Left renal cortex interstitium (tissue), 4 donors: Measurements from ENCODE around the gene EPC1. TPM values are rescaled to one million over a fixed set of nuclear protein-coding genes. Genes with fewer than 3 reads are reported as not detected.
"Not testable (repeated sequence)": the region's sequence is repeated elsewhere in the genome, so short reads cannot be mapped to it uniquely, and the experiment has no call there.

Experiments used
- DNase-seq, 4 donors: peaks; one replicate each; pipeline ENCODE4 v3.0.0-alpha.2; 2013; ENCODE audit warnings: low read depth in 4 of 4, low spot score in 2 of 4, missing footprints in 1 of 4
- polyA plus RNA-seq, 4 donors: library from polyadenylated mRNA; unstranded; fragments of 120-200 nt; gene quantifications; one replicate each; pipeline ENCODE4 v1.2.1, GENCODE V29; 2013; ENCODE audit not compliant: insufficient read length in 4 of 4

Gene EPC1, protein sequence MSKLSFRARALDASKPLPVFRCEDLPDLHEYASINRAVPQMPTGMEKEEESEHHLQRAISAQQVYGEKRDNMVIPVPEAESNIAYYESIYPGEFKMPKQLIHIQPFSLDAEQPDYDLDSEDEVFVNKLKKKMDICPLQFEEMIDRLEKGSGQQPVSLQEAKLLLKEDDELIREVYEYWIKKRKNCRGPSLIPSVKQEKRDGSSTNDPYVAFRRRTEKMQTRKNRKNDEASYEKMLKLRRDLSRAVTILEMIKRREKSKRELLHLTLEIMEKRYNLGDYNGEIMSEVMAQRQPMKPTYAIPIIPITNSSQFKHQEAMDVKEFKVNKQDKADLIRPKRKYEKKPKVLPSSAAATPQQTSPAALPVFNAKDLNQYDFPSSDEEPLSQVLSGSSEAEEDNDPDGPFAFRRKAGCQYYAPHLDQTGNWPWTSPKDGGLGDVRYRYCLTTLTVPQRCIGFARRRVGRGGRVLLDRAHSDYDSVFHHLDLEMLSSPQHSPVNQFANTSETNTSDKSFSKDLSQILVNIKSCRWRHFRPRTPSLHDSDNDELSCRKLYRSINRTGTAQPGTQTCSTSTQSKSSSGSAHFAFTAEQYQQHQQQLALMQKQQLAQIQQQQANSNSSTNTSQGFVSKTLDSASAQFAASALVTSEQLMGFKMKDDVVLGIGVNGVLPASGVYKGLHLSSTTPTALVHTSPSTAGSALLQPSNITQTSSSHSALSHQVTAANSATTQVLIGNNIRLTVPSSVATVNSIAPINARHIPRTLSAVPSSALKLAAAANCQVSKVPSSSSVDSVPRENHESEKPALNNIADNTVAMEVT
- polyA plus RNA-seq = 10 to 100 TPM; 52.5 to 73.5 (median 69.4) TPM

DNA sequence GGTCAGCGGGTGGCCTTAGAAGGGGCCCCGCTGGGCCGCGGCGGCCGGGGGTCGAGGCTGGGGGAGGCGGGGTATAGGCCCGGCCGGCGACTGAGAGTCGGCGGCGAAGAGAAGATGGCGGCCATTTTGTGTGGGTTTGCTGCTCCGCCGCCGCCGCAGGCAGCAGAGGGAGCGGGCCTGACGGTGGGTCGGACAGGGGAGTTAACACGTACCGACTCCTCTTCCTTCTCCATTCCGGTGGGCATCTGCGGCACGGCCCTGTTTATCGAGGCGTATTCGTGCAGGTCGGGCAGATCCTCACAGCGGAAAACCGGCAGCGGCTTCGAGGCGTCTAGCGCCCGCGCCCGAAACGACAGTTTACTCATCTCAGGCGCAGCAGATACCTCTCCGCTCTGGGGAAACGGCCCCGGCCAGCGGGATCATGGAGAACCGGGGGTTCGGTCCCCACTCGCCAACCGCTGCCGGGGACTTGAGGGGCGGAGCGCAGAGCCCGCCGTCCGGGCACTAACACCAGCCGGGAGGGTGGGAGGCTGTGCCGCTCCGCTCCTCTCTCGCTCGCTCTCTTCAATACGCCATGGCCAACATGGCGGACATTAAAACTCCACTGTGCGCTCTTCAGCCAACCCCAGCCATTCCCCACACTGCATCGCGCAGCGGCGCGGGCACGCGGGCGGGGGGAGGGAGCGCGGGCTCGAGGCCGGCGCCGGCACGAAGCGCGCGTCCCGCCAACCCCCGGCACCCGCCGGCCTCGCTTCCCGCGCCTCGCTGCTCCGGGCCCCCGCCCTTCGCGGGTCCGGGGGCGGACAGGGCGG lies at the start of gene EPC1:
Gene EPC1 (minus strand): TSS at position 608 of the 812 bp plus-strand sequence. CDS start 243 bp downstream, at position 365.
- DNase-seq = peak; percentile 78 to 90 (median 86)

DNA sequence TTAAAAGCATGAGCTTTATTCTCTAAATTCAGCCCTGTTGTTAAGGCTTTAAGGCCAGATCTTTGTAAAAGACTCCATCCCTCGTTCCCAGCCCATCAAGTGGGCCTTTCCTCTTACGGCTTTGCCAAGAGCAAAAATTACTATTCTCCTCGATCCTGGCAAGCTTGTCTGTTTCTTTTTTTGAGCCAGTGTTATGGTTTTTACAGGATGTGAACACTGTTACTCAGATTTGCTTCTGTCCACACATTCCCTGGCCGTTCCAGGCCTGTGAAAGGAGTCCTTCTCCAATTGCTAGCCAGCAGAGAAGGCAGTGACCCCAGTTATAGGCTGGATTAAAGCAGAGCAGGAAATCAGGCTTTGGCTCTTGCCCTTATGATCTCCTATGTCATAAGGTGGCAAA lies 47.0 kb upstream of the EPC1 start:
- DNase-seq = no peak

- DNase-seq = not testable (repeated sequence)
Measured at GRCh38 chr10:32392284-32392683, 45.3 kb upstream of the EPC1 start.

- DNase-seq = no peak
Measured at GRCh38 chr10:32390193-32390592, 43.2 kb upstream of the EPC1 start.

DNA sequence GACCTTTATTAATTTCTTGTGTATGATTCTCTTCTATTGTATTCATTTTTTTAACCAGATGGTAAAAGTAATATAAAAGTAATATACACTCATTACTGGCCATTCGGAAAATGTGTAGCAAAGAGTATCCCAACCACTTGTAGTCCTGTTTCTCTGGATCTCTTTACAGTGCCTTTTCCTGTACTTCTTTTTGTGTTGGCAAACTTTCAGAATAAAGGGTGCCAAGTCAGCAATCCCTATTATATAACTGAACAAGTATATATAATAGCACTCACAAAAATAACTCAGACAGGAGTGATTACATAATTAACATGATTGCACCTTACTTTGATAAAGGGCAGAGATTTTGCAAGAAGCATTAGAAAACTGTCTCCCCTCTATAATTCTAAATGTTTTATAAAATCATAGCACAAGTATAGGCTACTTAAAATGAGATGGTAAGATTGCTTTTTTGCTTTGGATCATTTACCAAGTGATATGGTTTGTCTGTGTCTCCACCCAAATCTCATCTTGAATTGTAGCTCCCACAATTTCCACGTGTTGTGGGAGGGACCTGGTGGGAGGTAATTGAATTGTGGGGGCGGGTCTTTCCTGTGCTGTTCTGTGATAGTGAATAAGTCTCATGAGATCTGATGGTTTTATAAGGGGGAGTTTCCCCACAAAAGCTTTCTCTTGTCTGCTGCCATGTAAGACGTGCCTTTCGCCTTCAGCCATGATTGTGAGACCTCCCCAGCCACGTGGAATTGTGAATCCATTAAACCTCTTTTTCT lies 41.5 kb upstream of the EPC1 start:
- DNase-seq = no peak

DNA sequence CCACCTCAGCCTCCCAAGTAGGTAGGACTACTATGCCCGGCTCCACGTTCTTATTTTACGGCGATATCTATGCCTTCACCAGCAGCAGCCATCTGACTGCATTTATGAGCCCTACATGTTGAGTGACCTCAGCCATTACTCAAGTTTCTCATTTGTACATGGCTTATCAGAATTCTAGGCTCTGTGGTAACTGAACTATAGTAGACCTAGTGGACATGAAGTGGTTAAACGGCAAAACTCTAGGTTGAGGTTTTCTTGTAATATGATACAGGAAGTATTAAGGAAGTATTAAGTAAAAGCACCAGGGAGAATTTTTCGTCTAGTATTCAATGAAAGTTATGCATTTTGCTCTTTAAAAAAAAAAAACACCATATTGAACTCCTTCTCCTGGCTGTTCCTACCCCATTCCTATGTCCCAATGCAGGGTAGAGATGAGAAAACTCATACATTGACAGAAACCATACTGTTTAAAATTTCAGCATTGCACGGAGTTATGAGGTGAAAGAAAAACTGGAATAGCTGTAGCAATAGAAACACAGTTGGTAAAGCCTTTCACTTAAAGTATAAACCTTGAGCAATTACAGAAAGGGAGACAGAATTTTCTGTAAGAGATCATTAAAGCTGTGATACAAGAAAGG lies 39.8 kb upstream of the EPC1 start:
- DNase-seq = no peak

- DNase-seq = no peak
Measured at GRCh38 chr10:32384171-32384570, 37.2 kb upstream of the EPC1 start.

GRCh38 chr10:32381165-32381564 lies 34.2 kb upstream of the EPC1 start:
- DNase-seq = no peak

DNA sequence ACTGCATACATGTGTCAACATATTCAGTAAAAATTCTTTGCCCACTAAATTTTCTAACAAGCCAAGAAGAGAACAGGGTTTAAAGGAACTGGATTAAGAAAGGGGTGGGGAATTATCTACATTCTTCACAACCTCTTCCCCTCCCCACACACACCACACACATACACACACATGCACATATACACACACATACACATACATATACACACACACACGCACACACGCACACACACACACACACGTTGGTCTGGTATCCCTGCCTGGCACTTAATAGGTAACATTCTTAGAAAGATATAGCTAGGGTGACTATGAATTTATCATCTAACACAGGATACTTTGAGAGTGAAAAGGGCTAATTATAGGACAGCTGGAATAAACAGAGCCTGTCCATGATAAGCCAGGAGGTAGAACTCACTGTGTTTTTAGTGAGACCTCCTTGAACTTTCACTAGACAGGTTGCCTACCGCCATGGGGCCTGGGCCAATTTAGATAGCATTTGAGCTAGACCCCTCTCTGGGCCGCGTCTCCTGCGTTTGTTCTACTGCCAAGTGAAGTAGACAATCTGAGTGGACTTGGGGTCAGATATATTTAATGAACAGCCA lies 33.1 kb upstream of the EPC1 start:
- DNase-seq = no peak

DNA sequence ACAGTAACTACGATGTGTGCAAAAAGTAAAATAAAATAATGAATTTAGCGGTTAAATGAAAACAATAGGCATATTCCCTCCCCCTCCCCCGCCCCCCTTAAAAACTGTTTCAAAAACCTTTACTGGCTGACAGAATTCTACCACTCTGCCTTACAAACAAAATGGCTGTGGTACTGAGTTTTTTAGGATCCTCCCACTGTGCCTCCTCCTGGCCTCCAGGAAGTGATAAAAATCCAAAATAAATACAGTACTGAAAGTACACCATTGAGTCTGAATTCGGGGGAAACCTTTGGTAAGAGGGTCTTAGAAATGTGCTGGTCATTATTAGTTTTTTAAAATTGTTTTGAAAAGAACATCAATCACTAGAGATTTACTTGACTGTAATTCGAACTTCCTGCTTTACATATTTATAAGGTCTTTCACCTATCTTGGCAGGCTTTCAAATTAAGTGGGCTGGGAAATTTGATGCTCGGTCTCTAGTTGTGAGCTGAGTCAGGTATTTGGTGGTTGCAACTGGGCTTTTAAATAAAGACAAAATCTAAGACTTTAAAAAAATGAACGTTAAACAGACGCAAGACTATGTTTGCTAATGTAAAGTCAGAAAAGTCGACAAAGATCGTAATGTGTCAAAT lies 32.5 kb upstream of the EPC1 start:
- peak in 2 of 4 donors; percentile 78 to 94 for DNase-seq

DNA sequence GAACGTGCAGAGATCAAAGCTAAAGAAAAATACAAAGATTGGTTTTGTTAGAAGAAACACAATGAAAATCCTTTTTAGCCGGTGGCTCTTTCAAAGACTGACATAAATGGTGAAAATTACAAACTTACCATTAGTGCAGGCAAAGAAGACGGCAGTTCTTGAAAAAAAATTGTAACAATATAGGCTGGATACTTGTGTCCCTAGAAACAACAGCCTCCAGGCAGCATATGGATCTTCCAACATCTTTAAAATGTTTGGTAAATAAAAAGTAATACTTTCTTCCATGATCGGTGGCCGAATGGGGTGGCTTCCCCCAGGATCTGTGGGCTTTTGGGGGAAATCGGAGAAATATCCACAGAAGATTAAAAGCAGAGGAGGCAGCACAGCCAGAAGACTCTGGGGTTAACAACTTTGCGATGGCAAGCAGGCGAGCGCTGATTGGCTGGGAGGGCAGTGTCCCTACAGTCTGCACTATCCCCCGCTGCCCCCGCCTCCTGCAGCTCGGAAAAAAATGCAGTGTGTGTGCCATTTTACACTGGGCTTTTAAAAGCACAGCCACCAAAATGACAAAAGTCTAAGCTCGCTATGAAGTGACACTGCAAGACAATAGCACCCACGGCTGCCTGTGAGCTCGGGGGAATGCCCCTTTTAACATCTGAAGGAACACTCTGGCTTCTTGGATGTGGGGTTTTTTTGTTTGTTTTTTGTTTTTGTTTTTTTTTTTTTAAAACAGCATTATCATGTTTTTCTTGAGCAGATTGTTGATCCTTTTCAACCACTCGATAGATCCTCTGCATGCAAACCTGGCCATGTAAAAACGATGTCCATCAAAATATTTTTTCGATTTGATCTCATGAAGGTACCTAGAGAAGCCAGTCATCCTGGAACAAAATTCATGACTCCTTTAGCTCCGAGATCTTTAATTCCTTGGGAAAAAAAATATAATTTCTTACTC lies 31.7 kb upstream of the EPC1 start:
- DNase-seq = peak in 3 of 4 donors; percentile 89 to 95 (median 91)

- DNase-seq = peak in 2 of 4 donors; percentile 70 to 87
Measured at GRCh38 chr10:32377458-32378259, 30.7 kb upstream of the EPC1 start.

DNA sequence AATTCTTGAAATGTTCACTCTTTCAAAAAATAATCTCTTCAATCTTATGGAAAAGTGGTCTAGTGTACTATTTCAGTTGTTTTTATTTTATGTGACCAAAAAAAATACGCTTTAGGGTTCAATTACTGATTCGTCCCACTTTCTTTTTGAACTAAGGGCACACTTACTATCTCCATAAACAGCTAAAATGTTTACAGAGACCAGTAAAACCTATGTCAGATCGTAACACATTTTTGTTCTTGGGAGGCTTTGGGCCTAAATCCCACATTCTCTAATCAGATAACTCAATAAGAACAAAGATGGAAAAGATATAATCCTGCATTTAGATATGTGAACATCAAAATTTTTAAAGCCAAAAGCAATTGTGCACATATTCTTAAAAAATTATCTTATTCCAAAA lies 29.8 kb upstream of the EPC1 start:
- peak in 1 of 4 donors; percentile 43 for DNase-seq

DNA sequence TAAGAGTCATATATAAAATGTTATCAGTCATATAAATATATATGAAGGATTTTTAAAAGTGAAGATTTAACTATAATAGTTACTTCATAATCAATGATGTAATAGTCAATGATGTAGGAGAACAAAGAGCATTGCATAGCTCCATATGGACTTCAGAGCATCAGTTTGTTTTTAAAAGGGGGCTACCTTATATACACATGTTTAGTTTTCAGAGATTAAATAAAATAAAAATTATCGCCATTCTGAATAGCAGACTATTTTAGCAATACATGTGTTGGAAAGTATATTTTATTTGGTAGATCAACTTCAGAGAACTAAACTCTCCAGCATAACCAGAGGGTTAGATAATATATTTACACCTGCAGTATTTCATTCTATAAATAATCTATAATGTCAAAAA lies 29.1 kb upstream of the EPC1 start:
- peak in 1 of 4 donors; percentile 21 for DNase-seq

- DNase-seq = no peak
Measured at GRCh38 chr10:32375631-32376030, 28.7 kb upstream of the EPC1 start.

GRCh38 chr10:32374605-32375004 lies 27.6 kb upstream of the EPC1 start:
- no peak for DNase-seq

DNA sequence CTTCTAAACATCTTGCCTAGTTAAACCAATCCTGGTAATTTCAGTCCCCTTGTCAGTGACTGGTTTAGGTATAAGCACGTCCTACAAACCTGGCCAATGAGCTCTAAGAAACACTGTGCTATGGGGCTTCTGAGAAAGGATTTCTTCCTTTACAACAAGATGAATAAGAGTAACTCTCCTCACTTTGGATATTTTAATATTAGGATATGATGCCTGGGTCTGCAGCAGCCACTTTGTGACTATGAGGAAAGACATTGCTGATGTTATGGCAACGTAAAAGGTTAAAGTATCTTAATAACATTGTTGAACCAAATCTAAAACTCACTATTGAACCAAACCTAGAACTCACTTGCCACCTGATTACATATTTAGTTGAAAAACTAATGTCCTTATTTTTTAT lies 26.5 kb upstream of the EPC1 start:
- DNase-seq = no peak
